Lower leg skin (tissue), 4 donors: ENCODE measurements around the gene GCKR. TPM values are rescaled to one million over a fixed set of nuclear protein-coding genes. Genes with fewer than 3 reads are reported as not detected.

ENCODE experiments used
- DNase-seq, 2 donors: peaks; one replicate each; pipeline ENCODE4 v3.0.0-alpha.2; 2019; ENCODE audit warnings: low spot score in 2 of 2
- H3K4me3 ChIP-seq: fragments of 200-600 bp; sonication (generic); 2 replicates; pipeline ENCODE4 v1.5.1; 2017; ENCODE audit warnings: mild to moderate bottlenecking, low read depth; ENCODE audit not compliant: poor library complexity, severe bottlenecking
- CTCF ChIP-seq, 3 donors: fragments of 450-650 bp; IDR thresholded peaks; one replicate each; pipeline ENCODE4 v1.5.1; 2016; ENCODE audit warnings: antibody characterized with exemption in 3 of 3, mild to moderate bottlenecking in 3 of 3, moderate library complexity in 2 of 3
- POLR2A ChIP-seq, 2 donors: fragments of 450-650 bp; IDR thresholded peaks; one replicate each; pipeline ENCODE4 v1.6.1; 2016 to 2017; ENCODE audit warnings: antibody characterized with exemption in 2 of 2, mild to moderate bottlenecking in 1 of 2, moderate library complexity in 1 of 2
- WGBS, 2 donors: methylation state at CpG; one replicate each; pipeline ENCODE4 v1.1.5; 2018; 5-methylcytosine and 5-hydroxymethylcytosine counted together
- intact Hi-C: fragments of 100-400 bp; cut with DNase I; formaldehyde crosslinking; loops from one replicate; pipeline ENCODE4 v1.15.0; 2023; ENCODE audit warnings: low total_unique reads
- total RNA-seq, 4 donors: library from RNA; depleted of rRNA; stranded (reverse); fragments of >200 nt; gene quantifications; one replicate each; pipeline ENCODE4 v1.1.0, GENCODE V29; 2016

Gene GCKR
- total RNA-seq, 4 donors from 2014 or later: not detected

- TF ChIP-seq CTCF (IDR thresholded peaks at IDR 0.05) (no peak), POLR2A (IDR thresholded peaks at IDR 0.05) (no peak)
- H3K4me3 ChIP-seq: no peak overlapping the region
- intact Hi-C loops: no loop called here
- no peak for DNase-seq
- WGBS, 2 donors: 40 to 42% methylated on average over 6 of the region's 6 CpGs
These were observed 12.7 kb downstream of the GCKR start for GRCh38 chr2:27509326-27509725.

GRCh38 chr2:27518113-27518781 lies 21.6 kb downstream of the GCKR start:
- DNase-seq: no peak
- no peak for TF ChIP-seq CTCF (IDR thresholded peaks at IDR 0.05)
- no peak for TF ChIP-seq POLR2A (IDR thresholded peaks at IDR 0.05)
- no peak overlapping the region for H3K4me3 ChIP-seq
- intact Hi-C loops: no loop called here
- WGBS, 2 donors: 82 to 83% methylated on average over 5 of the region's 5 CpGs

GRCh38 chr2:27518782-27519113 lies 22.1 kb downstream of the GCKR start:
- H3K4me3 ChIP-seq: no peak overlapping the region
- no peak for TF ChIP-seq POLR2A (IDR thresholded peaks at IDR 0.05)
- TF ChIP-seq CTCF (IDR thresholded peaks at IDR 0.05): no peak
- intact Hi-C loops: no loop called here
- WGBS, 2 donors: 90 to 94% methylated on average over 4 of the region's 4 CpGs
- no peak for DNase-seq

- DNase-seq: no peak
- TF ChIP-seq POLR2A (IDR thresholded peaks at IDR 0.05): no peak
- TF ChIP-seq CTCF (IDR thresholded peaks at IDR 0.05): no peak
- WGBS, 2 donors: 84 to 94% methylated on average over 2 of the region's 2 CpGs
- H3K4me3 ChIP-seq: no peak overlapping the region
- intact Hi-C loops: no loop called here
These were observed 23.7 kb downstream of the GCKR start for GRCh38 chr2:27520316-27520715.

GRCh38 chr2:27522400-27522945 lies 25.8 kb downstream of the GCKR start:
- H3K4me3 ChIP-seq: no peak overlapping the region
- DNase-seq: no peak
- 94% methylated on average over 7 of the region's 7 CpGs for WGBS, 2 donors
- intact Hi-C loops: no loop called here
- no peak for TF ChIP-seq CTCF (IDR thresholded peaks at IDR 0.05)
- TF ChIP-seq POLR2A (IDR thresholded peaks at IDR 0.05): no peak

GRCh38 chr2:27527182-27527581 lies 30.5 kb downstream of the GCKR start:
- intact Hi-C loops: no loop called here
- TF ChIP-seq POLR2A (IDR thresholded peaks at IDR 0.05) (no peak), CTCF (IDR thresholded peaks at IDR 0.05) (no peak)
- 55% methylated on average over 3 of the region's 3 CpGs for WGBS, 2 donors
- H3K4me3 ChIP-seq: no peak overlapping the region
- no peak for DNase-seq
